Measurements from ENCODE around the gene KRTAP12-2. TPM values are rescaled to one million over a fixed set of nuclear protein-coding genes. Genes with fewer than 3 reads are reported as not detected.

Gene KRTAP12-2
- total RNA-seq, 1 donor = not detected

DNA sequence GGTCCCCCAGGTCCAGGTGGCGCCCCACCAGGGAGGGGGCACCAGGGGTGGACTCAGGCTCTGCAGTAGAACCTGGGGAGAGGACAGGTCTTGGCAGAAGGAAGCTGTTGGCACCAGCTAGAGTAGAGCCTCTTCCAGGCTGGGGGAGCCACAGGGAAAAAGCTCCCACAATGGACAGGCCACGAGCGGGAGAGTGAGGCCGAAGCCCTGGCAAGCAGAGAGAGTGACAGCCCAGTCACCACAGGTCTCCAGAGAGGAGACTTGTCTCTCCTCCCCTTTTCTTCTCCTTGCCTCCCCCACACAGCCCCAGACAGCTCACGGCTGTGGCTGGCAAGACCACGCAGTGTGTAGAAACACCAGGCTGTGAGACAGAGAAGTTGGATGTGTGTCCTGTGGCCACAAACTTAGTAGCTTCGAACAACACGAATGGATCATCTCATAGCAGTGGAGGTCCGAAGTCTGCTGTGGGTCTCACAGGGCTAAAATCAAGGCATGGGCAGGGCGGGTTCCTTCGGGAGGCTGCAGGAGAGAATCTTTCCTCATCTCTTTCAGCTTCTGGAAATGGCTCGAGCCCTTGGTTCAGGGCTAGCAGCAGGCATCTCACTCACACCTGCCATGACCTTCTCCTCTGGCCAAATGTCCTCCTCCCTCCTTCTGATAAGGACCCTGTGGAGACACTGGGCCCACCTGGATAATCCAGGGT, 15.6 kb downstream of the KRTAP12-2 start:
- TF ChIP-seq, protein P1, sequence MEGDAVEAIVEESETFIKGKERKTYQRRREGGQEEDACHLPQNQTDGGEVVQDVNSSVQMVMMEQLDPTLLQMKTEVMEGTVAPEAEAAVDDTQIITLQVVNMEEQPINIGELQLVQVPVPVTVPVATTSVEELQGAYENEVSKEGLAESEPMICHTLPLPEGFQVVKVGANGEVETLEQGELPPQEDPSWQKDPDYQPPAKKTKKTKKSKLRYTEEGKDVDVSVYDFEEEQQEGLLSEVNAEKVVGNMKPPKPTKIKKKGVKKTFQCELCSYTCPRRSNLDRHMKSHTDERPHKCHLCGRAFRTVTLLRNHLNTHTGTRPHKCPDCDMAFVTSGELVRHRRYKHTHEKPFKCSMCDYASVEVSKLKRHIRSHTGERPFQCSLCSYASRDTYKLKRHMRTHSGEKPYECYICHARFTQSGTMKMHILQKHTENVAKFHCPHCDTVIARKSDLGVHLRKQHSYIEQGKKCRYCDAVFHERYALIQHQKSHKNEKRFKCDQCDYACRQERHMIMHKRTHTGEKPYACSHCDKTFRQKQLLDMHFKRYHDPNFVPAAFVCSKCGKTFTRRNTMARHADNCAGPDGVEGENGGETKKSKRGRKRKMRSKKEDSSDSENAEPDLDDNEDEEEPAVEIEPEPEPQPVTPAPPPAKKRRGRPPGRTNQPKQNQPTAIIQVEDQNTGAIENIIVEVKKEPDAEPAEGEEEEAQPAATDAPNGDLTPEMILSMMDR (IDR thresholded peaks at IDR 0.05; ENCODE audit: extremely low read depth, low read depth, low read length) = no peak
- no peaks in the 10 kb centered on the region for H3K4me1 ChIP-seq (ENCODE audit: insufficient read depth, low read length)
- H3K36me3 ChIP-seq (ENCODE audit: insufficient read depth, low read length) = no peaks in the 10 kb centered on the region
- DNase-seq (ENCODE audit: insufficient read length, low spot score, missing footprints) = peak; percentile 50
- no peak overlapping the region for H3K27ac ChIP-seq (ENCODE audit: low read depth, low read length)
- no peak overlapping the region for H3K4me2 ChIP-seq (ENCODE audit: insufficient read depth, low read length)
- no peaks in the 10 kb centered on the region for H3K9me3 ChIP-seq (ENCODE audit: low read depth, low read length)
- peaks cover 3% of the 10 kb centered on the region for H3K27me3 ChIP-seq (ENCODE audit: insufficient read depth, low read length)
- H4K20me1 ChIP-seq (ENCODE audit: insufficient read depth, low read length) = no peaks in the 10 kb centered on the region
- H2AFZ ChIP-seq (ENCODE audit: low read length) = no peak overlapping the region
- no peak overlapping the region for H3K4me3 ChIP-seq (ENCODE audit: insufficient read depth, low read length)
- no peaks in the 10 kb centered on the region for H3K79me2 ChIP-seq (ENCODE audit: insufficient read depth, low read length)

DNA sequence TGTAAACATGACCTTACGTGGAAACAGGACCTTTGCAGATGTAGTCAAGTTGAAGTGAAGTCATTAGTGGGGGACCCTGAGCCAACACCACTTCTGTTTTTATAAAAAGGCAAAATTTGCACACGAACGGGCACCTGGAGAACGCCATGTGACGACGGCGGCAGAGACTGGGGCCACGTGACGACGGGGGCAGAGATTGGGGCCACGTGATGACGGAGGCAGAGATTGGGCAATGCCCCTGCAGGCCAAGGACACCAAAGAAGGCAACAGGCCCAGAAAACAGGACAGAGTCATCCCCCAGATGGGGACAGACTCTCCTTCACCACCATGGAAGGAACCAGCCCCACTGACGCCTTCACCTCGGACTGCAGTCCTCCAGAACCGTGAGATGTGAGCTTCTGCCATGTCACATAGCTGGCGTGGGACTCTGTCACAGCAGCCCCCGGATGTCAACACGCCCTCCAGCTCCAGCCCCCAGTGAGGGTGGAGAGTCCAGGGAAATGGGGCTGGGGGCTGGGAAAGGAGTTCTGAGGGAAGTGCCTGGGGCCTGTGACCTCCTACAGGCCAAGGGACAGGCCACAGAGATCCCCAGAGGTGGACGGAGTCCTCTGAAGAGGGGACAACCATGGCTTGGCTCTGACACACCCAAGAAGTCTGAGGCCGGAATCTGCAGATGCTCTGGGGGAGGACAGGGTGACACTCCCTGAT, 16.3 kb downstream of the KRTAP12-2 start:
- H3K4me3 ChIP-seq (ENCODE audit: insufficient read depth, low read length) = no peak overlapping the region
- TF ChIP-seq, protein P1 (IDR thresholded peaks at IDR 0.05; ENCODE audit: extremely low read depth, low read depth, low read length) = no peak
- H3K27ac ChIP-seq (ENCODE audit: low read depth, low read length) = no peak overlapping the region
- H3K27me3 ChIP-seq (ENCODE audit: insufficient read depth, low read length) = peaks cover 3% of the 10 kb centered on the region
- H3K4me1 ChIP-seq (ENCODE audit: insufficient read depth, low read length) = no peaks in the 10 kb centered on the region
- H4K20me1 ChIP-seq (ENCODE audit: insufficient read depth, low read length) = no peaks in the 10 kb centered on the region
- no peak overlapping the region for H3K4me2 ChIP-seq (ENCODE audit: insufficient read depth, low read length)
- H2AFZ ChIP-seq (ENCODE audit: low read length) = no peak overlapping the region
- no peaks in the 10 kb centered on the region for H3K36me3 ChIP-seq (ENCODE audit: insufficient read depth, low read length)
- no peaks in the 10 kb centered on the region for H3K79me2 ChIP-seq (ENCODE audit: insufficient read depth, low read length)
- H3K9me3 ChIP-seq (ENCODE audit: low read depth, low read length) = no peaks in the 10 kb centered on the region
- DNase-seq (ENCODE audit: insufficient read length, low spot score, missing footprints) = peak; percentile 29

DNA sequence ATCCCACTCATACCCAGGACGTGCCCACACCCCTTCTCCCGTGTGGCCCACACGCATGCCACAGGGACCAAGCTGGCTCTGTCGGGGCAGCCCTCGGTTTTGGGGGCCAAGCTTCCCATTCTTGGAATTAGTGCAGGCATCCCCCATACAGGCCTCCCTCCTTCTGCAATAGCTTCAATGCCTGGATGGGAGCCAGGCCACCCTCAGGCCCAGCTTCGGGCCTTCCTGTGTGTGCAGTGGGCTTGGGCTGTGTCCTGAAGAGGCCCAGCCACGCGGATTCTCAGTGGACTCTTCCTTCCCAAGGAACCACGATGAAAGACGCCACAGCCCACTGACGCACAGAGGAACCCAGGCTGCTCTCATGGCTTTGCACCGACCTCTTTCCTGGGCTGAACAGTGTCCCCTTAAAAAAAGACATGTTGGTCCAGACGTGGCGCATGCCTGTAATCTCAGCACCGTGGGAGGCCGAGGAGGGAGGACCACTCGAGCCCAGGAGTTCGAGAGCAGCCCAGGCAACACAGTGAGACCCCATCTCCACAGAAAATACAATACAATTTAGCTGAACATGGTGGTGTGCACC, 17.1 kb downstream of the KRTAP12-2 start:
- Histone ChIP-seq H3K36me3 (ENCODE audit: insufficient read depth, low read length) (no peaks in the 10 kb centered on the region), H3K4me3 (ENCODE audit: insufficient read depth, low read length) (no peak overlapping the region), H3K79me2 (ENCODE audit: insufficient read depth, low read length) (no peaks in the 10 kb centered on the region), H3K4me2 (ENCODE audit: insufficient read depth, low read length) (no peak overlapping the region), H4K20me1 (ENCODE audit: insufficient read depth, low read length) (no peaks in the 10 kb centered on the region), H3K27me3 (ENCODE audit: insufficient read depth, low read length) (peaks cover 3% of the 10 kb centered on the region), H3K9me3 (ENCODE audit: low read depth, low read length) (no peaks in the 10 kb centered on the region), H3K27ac (ENCODE audit: low read depth, low read length) (no peak overlapping the region), H2AFZ (ENCODE audit: low read length) (no peak overlapping the region), H3K4me1 (ENCODE audit: insufficient read depth, low read length) (no peaks in the 10 kb centered on the region)
- DNase-seq (ENCODE audit: insufficient read length, low spot score, missing footprints) = no peak
- TF ChIP-seq, protein P1 (IDR thresholded peaks at IDR 0.05; ENCODE audit: extremely low read depth, low read depth, low read length) = no peak
